Measurements from ENCODE around the gene LRIT3.

LRIT3 gene

DNA sequence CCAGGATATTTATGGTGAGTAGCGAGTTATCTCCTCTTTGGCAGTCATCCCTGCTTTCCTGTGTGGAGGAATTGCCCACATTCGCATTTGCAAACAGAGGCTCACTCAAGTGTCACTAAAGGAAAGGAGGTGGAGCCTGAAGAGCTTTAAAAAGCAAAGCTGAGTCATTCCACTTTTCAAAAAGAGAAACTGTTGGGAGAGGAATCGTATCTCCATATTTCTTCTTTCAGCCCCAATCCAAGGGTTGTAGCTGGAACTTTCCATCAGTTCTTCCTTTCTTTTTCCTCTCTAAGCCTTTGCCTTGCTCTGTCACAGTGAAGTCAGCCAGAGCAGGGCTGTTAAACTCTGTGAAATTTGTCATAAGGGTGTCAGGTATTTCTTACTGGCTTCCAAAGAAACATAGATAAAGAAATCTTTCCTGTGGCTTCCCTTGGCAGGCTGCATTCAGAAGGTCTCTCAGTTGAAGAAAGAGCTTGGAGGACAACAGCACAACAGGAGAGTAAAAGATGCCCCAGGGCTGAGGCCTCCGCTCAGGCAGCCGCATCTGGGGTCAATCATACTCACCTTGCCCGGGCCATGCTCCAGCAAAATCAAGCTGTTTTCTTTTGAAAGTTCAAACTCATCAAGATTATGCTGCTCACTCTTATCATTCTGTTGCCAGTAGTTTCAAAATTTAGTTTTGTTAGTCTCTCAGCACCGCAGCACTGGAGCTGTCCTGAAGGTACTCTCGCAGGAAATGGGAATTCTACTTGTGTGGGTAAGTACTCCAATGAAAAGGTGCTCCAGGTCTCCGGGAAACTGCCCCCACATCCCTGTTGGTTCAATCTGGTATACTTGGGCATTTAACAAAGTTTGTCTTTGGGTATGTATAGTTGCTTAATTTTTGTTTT is 65.0 kb downstream of the LRIT3 start, which contains the start of gene EGF:
Gene EGF, plus strand, starts transcription at position 178 of the 890 bp plus-strand sequence. Its CDS starts 453 bp downstream, at position 631.
- DNase-seq: no peak

- no peak for DNase-seq
Measured at GRCh38 chr4:109913596-109914241, 65.8 kb downstream of the LRIT3 start.

GRCh38 chr4:109914322-109914721 is 66.4 kb downstream of the LRIT3 start:
- no peak for DNase-seq

DNA sequence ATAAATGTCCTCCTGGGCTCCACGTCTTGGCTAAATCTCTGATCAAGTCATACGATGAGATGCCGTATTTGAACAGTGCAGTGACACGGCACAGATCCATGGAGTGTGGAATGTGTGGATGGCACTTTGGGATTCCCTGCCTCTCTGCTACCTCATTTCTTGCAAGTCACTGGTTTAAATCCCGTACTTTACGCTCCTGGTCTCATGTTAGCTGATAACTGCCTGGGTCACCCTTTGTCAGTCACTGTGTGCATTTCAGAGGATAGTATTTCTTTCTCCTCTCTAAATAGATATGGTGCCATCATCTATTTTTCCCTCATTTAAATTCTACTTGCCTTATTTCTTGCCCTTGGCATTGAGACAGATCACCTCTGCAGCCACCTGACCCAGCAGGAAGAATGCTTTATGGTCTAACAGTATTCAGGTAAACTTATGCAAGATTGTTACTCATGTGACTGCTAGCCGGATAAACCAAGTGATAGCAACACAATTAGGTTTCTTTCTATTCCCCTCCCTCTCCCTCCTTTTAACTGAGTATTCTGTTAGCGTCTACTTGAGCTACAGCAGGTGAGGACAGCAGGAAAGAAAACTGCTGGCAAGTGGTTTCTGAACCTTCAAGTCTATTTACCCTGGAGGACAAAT is 67.6 kb downstream of the LRIT3 start:
- DNase-seq: no peak

- DNase-seq: no peak
Measured at GRCh38 chr4:109916027-109916409, 68.1 kb downstream of the LRIT3 start.

DNA sequence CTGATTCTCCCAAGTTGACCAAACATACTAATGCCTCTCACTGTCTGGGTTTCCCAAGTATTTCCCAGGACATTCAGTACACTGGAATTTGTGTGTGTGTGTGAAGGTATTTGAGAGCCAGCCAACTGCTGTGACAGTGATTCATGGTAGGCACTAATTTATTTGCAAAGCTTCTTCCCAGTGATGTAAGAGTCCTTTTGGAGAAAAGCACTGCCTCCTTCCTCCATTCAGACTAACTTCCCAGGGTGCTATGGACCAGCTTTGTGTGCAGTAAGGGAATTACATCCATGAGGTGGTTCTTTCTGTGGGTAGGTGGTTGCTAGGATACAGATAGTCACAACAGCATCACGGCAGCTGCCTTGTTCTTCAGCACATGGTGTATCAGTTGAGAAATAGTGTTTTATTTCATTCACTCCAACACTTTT is 73.5 kb downstream of the LRIT3 start:
- DNase-seq: no peak
